Measurements from ENCODE around the gene MIX23. TPM values are rescaled to one million over a fixed set of nuclear protein-coding genes. Genes with fewer than 3 reads are reported as not detected.

Gene MIX23
- total and polyA plus RNA-seq, 10 of the 15 experiments (the other 5 are each of a cell fraction or from before 2014, with no cell fraction given) = 30.0 to 176 (median 62.4) TPM

GRCh38 chr3:122342803-122343202 lies 40.2 kb downstream of the MIX23 start:
- H3K4me1 ChIP-seq (ENCODE audit: control insufficient read depth, insufficient read depth, low read length) = no peaks in the 10 kb centered on the region
- H3K79me2 ChIP-seq (ENCODE audit: control insufficient read depth, insufficient read depth, low read length) = no peaks in the 10 kb centered on the region
- no peak overlapping the region for H3K27ac ChIP-seq (ENCODE audit: control insufficient read depth, insufficient read depth)
- no peaks in the 10 kb centered on the region; the same call in 2 of the 3 replicates for H3K9me3 ChIP-seq (replicated peaks; ENCODE audit: control insufficient read depth, insufficient read depth, low read length)
- no peak for ATAC-seq
- H2AFZ ChIP-seq (ENCODE audit: control insufficient read depth, low read depth, low read length) = no peak overlapping the region
- H3K4me2 ChIP-seq (ENCODE audit: control insufficient read depth, insufficient read depth) = no peak overlapping the region
- H4K20me1 ChIP-seq (ENCODE audit: control insufficient read depth, insufficient read depth) = no peaks in the 10 kb centered on the region
- ChIA-PET RAD21 (ENCODE audit: unreplicated experiment) (interaction anchor here (0.9 kb wide), 1 partner anchor 242 kb away, joined by 6 read pairs; no protein-coding TSS in a partner anchor), CTCF (no interaction called here), SMC1A (ENCODE audit: uncharacterized antibody, unreplicated experiment) (no interaction called here), POLR2A (no interaction called here)
- no TSS peak for BruUV-seq (replicated peaks)
- no peak for FAIRE-seq
- intact Hi-C loops (cut with micrococcal nuclease; ENCODE audit: unreplicated experiment) (no loop called here), in situ Hi-C loops (cut with MboI) (no loop called here)
- H3K27me3 ChIP-seq (replicated peaks in 1 of 2; ENCODE audit: control insufficient read depth in 2 of 2, insufficient read depth in 2 of 2, low read length in 1 of 2) = no peaks in the 10 kb centered on the region
- no peak overlapping the region for H3K9ac ChIP-seq (ENCODE audit: control insufficient read depth, insufficient read depth, low read length)
- H3K36me3 ChIP-seq (ENCODE audit: control insufficient read depth in 2 of 2, insufficient read depth in 2 of 2, low read length in 1 of 2) = no peaks in the 10 kb centered on the region
- H3K4me3 ChIP-seq = no peak overlapping the region
- WGBS (ENCODE audit: insufficient coverage, insufficient replicate concordance, low lambda C conversion rate, missing lambda C conversion rate) = 20% methylated on average over 1 of the region's 1 CpG
- no peak for DNase-seq (ENCODE audit: low read depth, low spot score)
- TF ChIP-seq, protein P1, sequence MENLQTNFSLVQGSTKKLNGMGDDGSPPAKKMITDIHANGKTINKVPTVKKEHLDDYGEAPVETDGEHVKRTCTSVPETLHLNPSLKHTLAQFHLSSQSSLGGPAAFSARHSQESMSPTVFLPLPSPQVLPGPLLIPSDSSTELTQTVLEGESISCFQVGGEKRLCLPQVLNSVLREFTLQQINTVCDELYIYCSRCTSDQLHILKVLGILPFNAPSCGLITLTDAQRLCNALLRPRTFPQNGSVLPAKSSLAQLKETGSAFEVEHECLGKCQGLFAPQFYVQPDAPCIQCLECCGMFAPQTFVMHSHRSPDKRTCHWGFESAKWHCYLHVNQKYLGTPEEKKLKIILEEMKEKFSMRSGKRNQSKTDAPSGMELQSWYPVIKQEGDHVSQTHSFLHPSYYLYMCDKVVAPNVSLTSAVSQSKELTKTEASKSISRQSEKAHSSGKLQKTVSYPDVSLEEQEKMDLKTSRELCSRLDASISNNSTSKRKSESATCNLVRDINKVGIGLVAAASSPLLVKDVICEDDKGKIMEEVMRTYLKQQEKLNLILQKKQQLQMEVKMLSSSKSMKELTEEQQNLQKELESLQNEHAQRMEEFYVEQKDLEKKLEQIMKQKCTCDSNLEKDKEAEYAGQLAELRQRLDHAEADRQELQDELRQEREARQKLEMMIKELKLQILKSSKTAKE (IDR thresholded peaks at IDR 0.05; ENCODE audit: low read depth, poor library complexity, severe bottlenecking) = no peak
- TF ChIP-seq ZNF207 (IDR thresholded peaks at IDR 0.05; ENCODE audit: borderline replicate concordance) = no peak
- TF ChIP-seq NBN (IDR thresholded peaks at IDR 0.05) = no peak
- TF ChIP-seq, protein P2, sequence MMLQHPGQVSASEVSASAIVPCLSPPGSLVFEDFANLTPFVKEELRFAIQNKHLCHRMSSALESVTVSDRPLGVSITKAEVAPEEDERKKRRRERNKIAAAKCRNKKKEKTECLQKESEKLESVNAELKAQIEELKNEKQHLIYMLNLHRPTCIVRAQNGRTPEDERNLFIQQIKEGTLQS (IDR thresholded peaks at IDR 0.05; ENCODE audit: borderline replicate concordance, extremely low read depth, low read depth, low read length) = no peak
- TF ChIP-seq CEBPZ (IDR thresholded peaks at IDR 0.05; ENCODE audit: low read depth, low read length) = no peak
- TF ChIP-seq STAT3 (IDR thresholded peaks at IDR 0.05; ENCODE audit: low read depth, low read length) = no peak
- no peak for TF ChIP-seq RBBP5 (conservative IDR thresholded peaks at IDR 0.05)
- TF ChIP-seq ZNF622 (IDR thresholded peaks at IDR 0.05) = no peak
- TF ChIP-seq TCF12 (IDR thresholded peaks at IDR 0.05; ENCODE audit: low read depth, low read length) = no peak
- no peak for TF ChIP-seq TARDBP (IDR thresholded peaks at IDR 0.05; ENCODE audit: borderline replicate concordance)
- TF ChIP-seq, protein P3, sequence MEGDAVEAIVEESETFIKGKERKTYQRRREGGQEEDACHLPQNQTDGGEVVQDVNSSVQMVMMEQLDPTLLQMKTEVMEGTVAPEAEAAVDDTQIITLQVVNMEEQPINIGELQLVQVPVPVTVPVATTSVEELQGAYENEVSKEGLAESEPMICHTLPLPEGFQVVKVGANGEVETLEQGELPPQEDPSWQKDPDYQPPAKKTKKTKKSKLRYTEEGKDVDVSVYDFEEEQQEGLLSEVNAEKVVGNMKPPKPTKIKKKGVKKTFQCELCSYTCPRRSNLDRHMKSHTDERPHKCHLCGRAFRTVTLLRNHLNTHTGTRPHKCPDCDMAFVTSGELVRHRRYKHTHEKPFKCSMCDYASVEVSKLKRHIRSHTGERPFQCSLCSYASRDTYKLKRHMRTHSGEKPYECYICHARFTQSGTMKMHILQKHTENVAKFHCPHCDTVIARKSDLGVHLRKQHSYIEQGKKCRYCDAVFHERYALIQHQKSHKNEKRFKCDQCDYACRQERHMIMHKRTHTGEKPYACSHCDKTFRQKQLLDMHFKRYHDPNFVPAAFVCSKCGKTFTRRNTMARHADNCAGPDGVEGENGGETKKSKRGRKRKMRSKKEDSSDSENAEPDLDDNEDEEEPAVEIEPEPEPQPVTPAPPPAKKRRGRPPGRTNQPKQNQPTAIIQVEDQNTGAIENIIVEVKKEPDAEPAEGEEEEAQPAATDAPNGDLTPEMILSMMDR (IDR thresholded peaks at IDR 0.05 in 2 of 3, conservative IDR thresholded peaks at IDR 0.05 in 1 of 3; ENCODE audit: control insufficient read depth in 2 of 3, extremely low read depth in 1 of 3, insufficient read depth in 1 of 3, low read depth in 3 of 3, low read length in 3 of 3) = no peak
- TF ChIP-seq FOXK2 (IDR thresholded peaks at IDR 0.05) = no peak
- no peak for TF ChIP-seq MAX (IDR thresholded peaks at IDR 0.05; ENCODE audit: low read depth, low read length)
- TF ChIP-seq ELK1 (IDR thresholded peaks at IDR 0.05; ENCODE audit: low read depth, low read length) = no peak
- TF ChIP-seq IKZF2 (IDR thresholded peaks at IDR 0.05) = no peak

All from GM12878 (cell line).